HL-60 (cell line): Measurements from ENCODE around the gene UBIAD1.

Experiments
- CTCF ChIP-seq: IDR thresholded peaks from one replicate; pipeline ENCODE4 v1.5.1; 2011; ENCODE audit warnings: low read length, control low read depth, inconsistent platforms; ENCODE audit not compliant: insufficient read depth
- SPI1 ChIP-seq: IDR thresholded peaks from 2 replicates; pipeline ENCODE4 v1.6.1; 2012; ENCODE audit warnings: low read depth, mild to moderate bottlenecking, borderline replicate concordance

GRCh38 chr1:11321656-11322491 is 48.9 kb downstream of the UBIAD1 start:
- TF ChIP-seq CTCF (no peak), SPI1 (no peak)
